Activated CD4-positive, alpha-beta T cell treated with anti-CD3 and anti-CD28 coated beads, Interleukin-2, amount 50 U/mL, for 1 hour (primary cell): ENCODE measurements around the gene ST14.

ENCODE experiments used
- DNase-seq: peaks from one replicate; pipeline ENCODE4 v3.0.0-alpha.2; 2020

The ST14 gene

GRCh38 chr11:130159657-130160497 lies at the start of gene ST14:
Gene ST14, plus strand, starts transcription at chr11:130159782. Its CDS starts 198 bp downstream, at chr11:130159980.
- peak; percentile 4 for DNase-seq

GRCh38 chr11:130110339-130111108 lies 49.1 kb upstream of the ST14 start:
- DNase-seq, result no peak

- no peak for DNase-seq
Measured at GRCh38 chr11:130112071-130112830, 47.3 kb upstream of the ST14 start.

- no peak for DNase-seq
Measured at GRCh38 chr11:130114281-130114680, 45.3 kb upstream of the ST14 start.

- DNase-seq, result no peak
Measured at GRCh38 chr11:130114726-130115125, 44.9 kb upstream of the ST14 start.

GRCh38 chr11:130115218-130115617 lies 44.4 kb upstream of the ST14 start:
- no peak for DNase-seq

GRCh38 chr11:130118165-130118564 lies 41.4 kb upstream of the ST14 start:
- DNase-seq, result no peak

- no peak for DNase-seq
Measured at GRCh38 chr11:130118636-130119387, 40.8 kb upstream of the ST14 start.

GRCh38 chr11:130120045-130120444 lies 39.5 kb upstream of the ST14 start:
- no peak for DNase-seq

- DNase-seq, result no peak
Measured at GRCh38 chr11:130121445-130121978, 38.1 kb upstream of the ST14 start.

- no peak for DNase-seq
Measured at GRCh38 chr11:130122141-130122575, 37.4 kb upstream of the ST14 start.

GRCh38 chr11:130123414-130124040 lies 36.1 kb upstream of the ST14 start:
- DNase-seq, result no peak

- DNase-seq, result no peak
Measured at GRCh38 chr11:130124096-130124495, 35.5 kb upstream of the ST14 start.

- no peak for DNase-seq
Measured at GRCh38 chr11:130125638-130126037, 33.9 kb upstream of the ST14 start.

GRCh38 chr11:130126516-130126915 lies 33.1 kb upstream of the ST14 start:
- DNase-seq, result no peak

GRCh38 chr11:130127509-130127908 lies 32.1 kb upstream of the ST14 start:
- no peak for DNase-seq

- no peak for DNase-seq
Measured at GRCh38 chr11:130128626-130129025, 31.0 kb upstream of the ST14 start.

GRCh38 chr11:130129922-130130321 lies 29.7 kb upstream of the ST14 start:
- DNase-seq, result no peak

GRCh38 chr11:130131961-130132850 lies 27.4 kb upstream of the ST14 start:
- DNase-seq, result peak; percentile 31

- no peak for DNase-seq
Measured at GRCh38 chr11:130133716-130134115, 25.9 kb upstream of the ST14 start.

GRCh38 chr11:130136107-130136506 lies 23.5 kb upstream of the ST14 start:
- no peak for DNase-seq
